GM23248 (cell line): ENCODE data around the gene RSBN1L. TPM values are rescaled to one million over a fixed set of nuclear protein-coding genes. Genes with fewer than 3 reads are reported as not detected.

ENCODE experiments used
- DNase-seq: peaks from one replicate; pipeline ENCODE4 v3.0.0-alpha.2; 2015
- H2AFZ ChIP-seq: fragments of 200-600 bp; sonication (generic); 2 replicates; pipeline ENCODE4 v1.6.1; 2016; ENCODE audit warnings: antibody characterized with exemption
- H3F3A ChIP-seq: fragments of 200-600 bp; sonication (generic); 2 replicates; pipeline ENCODE4 v1.6.1; 2016; ENCODE audit warnings: mild to moderate bottlenecking, antibody characterized with exemption, mixed run types; ENCODE audit not compliant: insufficient read depth
- H3K27ac ChIP-seq: fragments of 200-600 bp; sonication (generic); 2 replicates; pipeline ENCODE4 v1.5.1; 2016; ENCODE audit warnings: mild to moderate bottlenecking
- H3K27me3 ChIP-seq: fragments of 200-600 bp; sonication (generic); replicated peaks from 2 replicates; pipeline ENCODE4 v1.6.1; 2016; ENCODE audit warnings: mild to moderate bottlenecking; ENCODE audit not compliant: insufficient read depth
- H3K36me3 ChIP-seq: fragments of 200-600 bp; sonication (generic); 2 replicates; pipeline ENCODE4 v1.6.1; 2016; ENCODE audit warnings: low read depth, mild to moderate bottlenecking
- H3K4me1 ChIP-seq: fragments of 200-600 bp; sonication (generic); 2 replicates; pipeline ENCODE4 v1.6.1; 2016; ENCODE audit warnings: mild to moderate bottlenecking; ENCODE audit not compliant: insufficient read depth
- H3K4me2 ChIP-seq: fragments of 200-600 bp; sonication (generic); one replicate; pipeline ENCODE4 v1.6.1; 2016; ENCODE audit warnings: mild to moderate bottlenecking; ENCODE audit not compliant: unreplicated experiment
- H3K4me3 ChIP-seq: fragments of 200-600 bp; sonication (generic); 2 replicates; pipeline ENCODE4 v1.5.1; 2016; ENCODE audit warnings: mild to moderate bottlenecking
- H3K79me2 ChIP-seq: fragments of 200-600 bp; sonication (generic); 2 replicates; pipeline ENCODE4 v1.6.1; 2016; ENCODE audit warnings: mild to moderate bottlenecking; ENCODE audit not compliant: insufficient read depth
- H3K9ac ChIP-seq: fragments of 200-600 bp; sonication (generic); 2 replicates; pipeline ENCODE4 v1.6.1; 2016; ENCODE audit warnings: mild to moderate bottlenecking
- H3K9me2 ChIP-seq: fragments of 200-600 bp; sonication (generic); 2 replicates; pipeline ENCODE4 v1.6.1; 2016; ENCODE audit warnings: mixed run types, mild to moderate bottlenecking, moderate library complexity; ENCODE audit not compliant: insufficient read depth
- H3K9me3 ChIP-seq: fragments of 200-600 bp; sonication (generic); one replicate; pipeline ENCODE4 v1.6.1; 2017; ENCODE audit warnings: low read depth
- H4K20me1 ChIP-seq: fragments of 200-600 bp; sonication (generic); 2 replicates; pipeline ENCODE4 v1.6.0; 2016; ENCODE audit not compliant: insufficient read depth
- EZH2 ChIP-seq: fragments of 200-600 bp; sonication (generic); IDR thresholded peaks from 2 replicates; pipeline ENCODE4 v1.6.1; 2018; ENCODE audit warnings: antibody characterized with exemption, mild to moderate bottlenecking; ENCODE audit not compliant: insufficient read depth, poor library complexity, severe bottlenecking
- EZH2phosphoT487 ChIP-seq: fragments of 200-600 bp; sonication (generic); IDR thresholded peaks from 2 replicates; pipeline ENCODE4 v1.6.1; 2018; ENCODE audit warnings: antibody characterized with exemption, moderate library complexity, mild to moderate bottlenecking, low read depth; ENCODE audit not compliant: insufficient read depth
- WGBS, 2 experiments: methylation state at CpG; one replicate each; pipeline ENCODE4 v1.1.6; 2015 to 2017; ENCODE audit warnings: low lambda C conversion rate in 2 of 2, low coverage in 1 of 2; ENCODE audit errors: missing lambda C conversion rate in 2 of 2; 5-methylcytosine and 5-hydroxymethylcytosine counted together
- in situ Hi-C: fragments of 300-500 bp; cut with MboI; formaldehyde crosslinking; loops from 2 replicates; pipeline ENCODE4 v1.15.0; 2020
- polyA plus RNA-seq: library from polyadenylated mRNA; unstranded; fragments of >200 nt; fragmentation: Nextera tagmentation; extraction: Ambion mirVana; gene quantifications from 2 replicates; pipeline ENCODE4 v1.2.1, GENCODE V29; 2016
- total RNA-seq: library from RNA; depleted of rRNA; stranded (reverse); fragments of >200 nt; shearing (Covaris generic); gene quantifications from 2 replicates; pipeline ENCODE4 v1.2.3, GENCODE V29; 2014

RSBN1L gene
- total and polyA plus RNA-seq, 2 experiments from 2014 or later: 2.5 to 13.3 TPM

DNA sequence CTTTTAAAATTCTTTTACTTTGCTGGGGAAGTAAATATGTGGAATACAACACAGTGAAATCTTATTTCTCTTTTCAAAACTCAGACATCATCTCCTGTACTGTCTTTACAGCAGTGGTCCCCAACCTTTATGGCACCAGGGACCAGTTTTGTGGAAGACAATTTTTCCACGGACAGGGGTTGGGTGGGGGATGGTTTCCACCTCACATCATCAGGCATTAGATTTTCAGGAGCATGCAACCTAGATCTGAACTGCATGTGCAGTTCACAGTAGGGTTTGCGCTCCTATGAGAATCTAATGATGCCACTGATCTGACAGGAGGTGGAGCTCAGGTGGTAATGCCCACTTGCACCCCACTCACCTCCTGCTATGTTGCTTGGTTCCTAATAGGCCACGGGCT lies 89.8 kb downstream of the RSBN1L start:
- no peak overlapping the region for H3K4me3 ChIP-seq
- H3F3A ChIP-seq: no peaks in the 10 kb centered on the region
- H3K9ac ChIP-seq: no peak overlapping the region
- no peak for TF ChIP-seq EZH2
- H3K4me2 ChIP-seq: no peak overlapping the region
- H3K9me3 ChIP-seq: no peaks in the 10 kb centered on the region
- H3K27me3 ChIP-seq: no peaks in the 10 kb centered on the region
- peaks cover 8% of the 10 kb centered on the region; the same call in 1 of the 2 replicates for H3K36me3 ChIP-seq
- no peak for DNase-seq
- no peak overlapping the region for H3K27ac ChIP-seq
- H2AFZ ChIP-seq: no peak overlapping the region
- no peaks in the 10 kb centered on the region for H4K20me1 ChIP-seq
- H3K4me1 ChIP-seq: no peaks in the 10 kb centered on the region
- 96 to 100% methylated on average over 3 of the region's 3 CpGs for WGBS, 2 experiments
- in situ Hi-C loops: no loop called here
- no peaks in the 10 kb centered on the region; the same call in 1 of the 2 replicates for H3K79me2 ChIP-seq
- H3K9me2 ChIP-seq: no peaks in the 10 kb centered on the region

DNA sequence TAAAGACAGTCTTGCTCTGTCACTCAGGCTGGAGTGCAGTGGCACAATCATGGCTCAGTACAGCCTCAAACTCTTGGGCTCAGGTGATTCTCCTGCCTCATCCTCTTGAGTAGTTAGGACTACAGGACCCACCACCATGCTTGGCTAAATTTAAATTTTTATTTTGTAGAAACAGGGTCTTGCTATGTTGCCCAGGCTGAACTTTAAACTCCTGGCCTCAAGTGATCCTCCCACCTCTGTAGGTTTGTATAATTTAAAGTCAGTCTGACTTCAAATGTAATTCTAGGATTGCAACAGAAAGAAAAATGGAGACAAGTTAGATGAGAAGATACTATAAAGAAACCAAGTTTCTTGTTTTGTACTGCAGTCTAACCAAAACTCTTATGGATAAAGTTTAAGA lies 90.5 kb downstream of the RSBN1L start:
- TF ChIP-seq EZH2 (no peak), EZH2phosphoT487 (no peak)
- H3K4me2 ChIP-seq: no peak overlapping the region

DNA sequence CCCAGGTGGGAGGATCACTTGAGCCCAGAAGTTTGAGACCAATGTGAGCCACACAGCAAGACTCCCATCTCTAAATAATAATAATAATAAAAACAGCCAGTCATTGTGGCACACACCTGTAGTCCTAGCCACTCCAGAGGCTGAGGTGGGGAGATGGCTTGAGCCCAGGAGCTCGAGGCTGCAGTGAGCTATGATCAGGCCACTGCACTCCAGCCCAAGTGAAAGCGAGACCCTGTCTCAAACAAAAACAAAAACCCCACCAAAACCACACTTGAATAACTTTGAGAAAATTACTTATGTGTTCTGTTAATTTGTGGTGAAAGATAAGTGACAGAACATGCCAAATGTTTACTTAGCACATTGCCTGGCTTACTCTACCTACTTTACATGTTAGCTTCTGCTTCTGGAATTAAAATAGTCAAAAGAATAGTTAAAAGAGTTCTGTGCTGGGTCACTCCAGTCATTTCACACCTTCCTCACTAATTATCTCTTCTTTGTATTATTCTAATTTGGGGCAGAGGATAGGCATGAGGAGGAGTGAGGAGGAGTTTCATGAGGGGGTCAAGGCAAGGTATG lies 92.2 kb downstream of the RSBN1L start:
- no peaks in the 10 kb centered on the region for H3K9me3 ChIP-seq
- TF ChIP-seq EZH2 (no peak), EZH2phosphoT487 (no peak)
- in situ Hi-C loops: no loop called here
- H3K36me3 ChIP-seq: no peaks in the 10 kb centered on the region
- no peaks in the 10 kb centered on the region for H3K4me1 ChIP-seq
- no peak overlapping the region for H3K9ac ChIP-seq
- H3K79me2 ChIP-seq: peaks cover 3% of the 10 kb centered on the region
- no peaks in the 10 kb centered on the region for H4K20me1 ChIP-seq
- DNase-seq: no peak
- H3K4me2 ChIP-seq: no peak overlapping the region
- H3F3A ChIP-seq: no peaks in the 10 kb centered on the region
- H3K9me2 ChIP-seq: no peaks in the 10 kb centered on the region
- H3K27ac ChIP-seq: no peak overlapping the region
- H2AFZ ChIP-seq: no peak overlapping the region
- H3K4me3 ChIP-seq: no peak overlapping the region
- 93 to 97% methylated on average over 2 of the region's 2 CpGs for WGBS, 2 experiments
- no peaks in the 10 kb centered on the region for H3K27me3 ChIP-seq

More for the DNA sequence above, 90.5 kb downstream of the RSBN1L start:
- Histone ChIP-seq H3K79me2 (no peaks in the 10 kb centered on the region), H3K9ac (no peak overlapping the region), H3K4me1 (no peaks in the 10 kb centered on the region), H3K9me2 (no peaks in the 10 kb centered on the region), H2AFZ (no peak overlapping the region), H3K27me3 (no peaks in the 10 kb centered on the region), H3K36me3 (0 out of 2 replicates have a peak, but pooled peaks cover 8% of the 10 kb centered on the region), H3K4me3 (no peak overlapping the region), H4K20me1 (no peaks in the 10 kb centered on the region), H3K27ac (no peak overlapping the region), H3K9me3 (no peaks in the 10 kb centered on the region), H3F3A (no peaks in the 10 kb centered on the region)
- no peak for DNase-seq
- in situ Hi-C loops: no loop called here

DNA sequence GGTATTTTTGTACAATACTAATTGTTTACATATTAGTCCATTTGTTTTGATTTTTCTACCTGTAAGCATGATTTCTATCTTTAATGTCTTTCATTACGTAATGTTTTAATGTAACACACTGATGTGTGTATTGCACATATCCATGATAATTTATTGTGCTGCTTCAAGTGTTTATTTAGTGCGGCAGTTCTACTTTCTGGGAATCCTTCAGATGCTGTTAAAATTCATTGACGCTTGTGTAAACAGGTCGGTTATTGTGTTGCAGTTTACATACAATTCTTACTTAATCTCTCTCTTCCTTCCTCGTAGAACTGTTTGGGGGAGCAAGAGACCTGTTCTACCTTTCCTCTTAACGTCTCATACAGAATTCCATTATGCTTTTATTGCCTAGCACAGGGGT lies 95.1 kb downstream of the RSBN1L start:
- Histone ChIP-seq H3K9me2 (no peaks in the 10 kb centered on the region), H3K4me2 (no peak overlapping the region), H3K9me3 (no peaks in the 10 kb centered on the region), H3K9ac (no peak overlapping the region), H3K4me1 (peaks cover 2% of the 10 kb centered on the region; the same call in 1 of the 2 replicates), H3F3A (no peaks in the 10 kb centered on the region), H4K20me1 (no peaks in the 10 kb centered on the region), H3K27me3 (no peaks in the 10 kb centered on the region), H3K79me2 (peaks cover 33% of the 10 kb centered on the region), H3K27ac (no peak overlapping the region), H3K36me3 (no peaks in the 10 kb centered on the region; the same call in 1 of the 2 replicates), H2AFZ (no peak overlapping the region), H3K4me3 (no peak overlapping the region)
- in situ Hi-C loops: no loop called here
- no peak for TF ChIP-seq EZH2phosphoT487
- TF ChIP-seq EZH2: no peak
- WGBS, 2 experiments: 88% methylated on average over 6 of the region's 6 CpGs
- no peak for DNase-seq

DNA sequence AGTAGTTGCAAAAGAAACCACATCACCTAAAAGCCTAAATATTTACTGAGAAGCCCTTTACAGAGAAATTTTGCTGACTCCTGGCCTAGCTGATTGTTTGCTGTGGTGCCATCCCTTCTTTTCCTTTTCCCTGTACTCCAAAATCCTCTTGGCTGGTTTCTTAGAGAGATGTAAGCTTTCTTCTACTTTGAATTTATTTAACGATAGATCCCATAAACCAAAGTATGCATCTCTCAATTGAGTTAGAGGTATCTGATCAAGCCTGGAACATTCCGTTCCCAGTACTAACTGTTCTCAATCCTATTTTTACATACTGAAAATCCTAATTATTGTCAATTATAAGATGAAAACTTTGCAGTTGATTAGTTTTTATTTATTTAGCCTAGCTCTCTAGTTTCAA lies 95.7 kb downstream of the RSBN1L start:
- H3K79me2 ChIP-seq: peaks cover 39% of the 10 kb centered on the region
- no peaks in the 10 kb centered on the region for H3K9me3 ChIP-seq
- H3K27me3 ChIP-seq: no peaks in the 10 kb centered on the region
- no peak overlapping the region for H3K27ac ChIP-seq
- no peak for TF ChIP-seq EZH2
- no peak for TF ChIP-seq EZH2phosphoT487
- H3K36me3 ChIP-seq: no peaks in the 10 kb centered on the region; the same call in 1 of the 2 replicates
- H3K4me2 ChIP-seq: no peak overlapping the region
- DNase-seq: no peak
- H3K9ac ChIP-seq: no peak overlapping the region
- H4K20me1 ChIP-seq: no peaks in the 10 kb centered on the region
- H3F3A ChIP-seq: no peaks in the 10 kb centered on the region
- in situ Hi-C loops: no loop called here
- H3K9me2 ChIP-seq: no peaks in the 10 kb centered on the region
- no peak overlapping the region for H2AFZ ChIP-seq
- peaks cover 8% of the 10 kb centered on the region for H3K4me1 ChIP-seq
- WGBS, 2 experiments: 96 to 100% methylated on average over 2 of the region's 2 CpGs
- H3K4me3 ChIP-seq: no peak overlapping the region
